ENCODE results near the gene AXIN1. TPM values are rescaled to one million over a fixed set of nuclear protein-coding genes. Genes with fewer than 3 reads are reported as not detected.

The AXIN1 gene
- total and polyA plus RNA-seq, 8 donors, result 11.7 to 69.2 (median 17.4) TPM

DNA sequence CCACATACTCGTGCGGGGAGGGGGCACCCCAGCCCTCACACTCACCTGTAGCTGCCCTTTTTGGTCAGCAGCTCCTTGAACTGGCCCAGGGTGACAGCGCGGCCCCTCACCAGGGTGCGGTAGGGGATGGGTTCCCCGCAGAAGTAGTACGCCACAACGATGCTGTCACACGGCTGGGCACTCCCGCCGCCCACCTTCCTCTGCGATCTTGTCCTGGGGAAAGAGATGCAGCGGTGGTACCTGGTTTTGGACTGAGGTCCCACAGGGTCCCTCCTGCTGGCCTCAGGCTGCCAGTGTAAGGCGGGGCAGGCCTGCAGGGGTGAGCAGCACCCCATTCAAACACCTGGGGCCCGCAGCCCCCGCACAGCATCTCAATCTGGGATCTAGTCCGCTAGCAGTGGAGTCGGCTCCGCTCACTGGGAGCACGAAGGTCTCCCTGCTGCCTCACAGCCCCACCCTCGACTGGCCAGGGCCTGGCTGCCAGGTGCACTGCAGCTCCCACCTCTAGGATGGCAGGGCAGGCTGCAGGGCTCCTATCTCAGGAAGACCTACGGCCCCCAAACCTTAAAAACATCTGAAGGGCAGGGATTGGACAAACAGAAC, 63.0 kb downstream of the AXIN1 start:
- TF ChIP-seq EP300 (IDR thresholded peaks at IDR 0.05) (no peak), POLR2AphosphoS5 (IDR thresholded peaks at IDR 0.05) (no peak), POLR2A (IDR thresholded peaks at IDR 0.05) (no peak)
- TF ChIP-seq, protein P1, sequence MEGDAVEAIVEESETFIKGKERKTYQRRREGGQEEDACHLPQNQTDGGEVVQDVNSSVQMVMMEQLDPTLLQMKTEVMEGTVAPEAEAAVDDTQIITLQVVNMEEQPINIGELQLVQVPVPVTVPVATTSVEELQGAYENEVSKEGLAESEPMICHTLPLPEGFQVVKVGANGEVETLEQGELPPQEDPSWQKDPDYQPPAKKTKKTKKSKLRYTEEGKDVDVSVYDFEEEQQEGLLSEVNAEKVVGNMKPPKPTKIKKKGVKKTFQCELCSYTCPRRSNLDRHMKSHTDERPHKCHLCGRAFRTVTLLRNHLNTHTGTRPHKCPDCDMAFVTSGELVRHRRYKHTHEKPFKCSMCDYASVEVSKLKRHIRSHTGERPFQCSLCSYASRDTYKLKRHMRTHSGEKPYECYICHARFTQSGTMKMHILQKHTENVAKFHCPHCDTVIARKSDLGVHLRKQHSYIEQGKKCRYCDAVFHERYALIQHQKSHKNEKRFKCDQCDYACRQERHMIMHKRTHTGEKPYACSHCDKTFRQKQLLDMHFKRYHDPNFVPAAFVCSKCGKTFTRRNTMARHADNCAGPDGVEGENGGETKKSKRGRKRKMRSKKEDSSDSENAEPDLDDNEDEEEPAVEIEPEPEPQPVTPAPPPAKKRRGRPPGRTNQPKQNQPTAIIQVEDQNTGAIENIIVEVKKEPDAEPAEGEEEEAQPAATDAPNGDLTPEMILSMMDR (IDR thresholded peaks at IDR 0.05), result no peak
- DNase-seq, result no peak
- Histone ChIP-seq H3K4me3 (no peak overlapping the region), H3K9me3 (no peaks in the 10 kb centered on the region), H3K27ac (no peak overlapping the region), H3K36me3 (peaks cover 35 to 89% (median 76%) of the 10 kb centered on the region in 4 donors), H3K27me3 (no peaks in the 10 kb centered on the region), H3K4me1 (peaks cover 0 to 16% (median 7%) of the 10 kb centered on the region in 4 donors)
- 77 to 88% (median 82%) methylated on average over 11 to 22 of the region's 22 CpGs for WGBS, 5 donors
- intact Hi-C loops (cut with DNase I; ENCODE audit: low total_unique reads), result no loop called here

DNA sequence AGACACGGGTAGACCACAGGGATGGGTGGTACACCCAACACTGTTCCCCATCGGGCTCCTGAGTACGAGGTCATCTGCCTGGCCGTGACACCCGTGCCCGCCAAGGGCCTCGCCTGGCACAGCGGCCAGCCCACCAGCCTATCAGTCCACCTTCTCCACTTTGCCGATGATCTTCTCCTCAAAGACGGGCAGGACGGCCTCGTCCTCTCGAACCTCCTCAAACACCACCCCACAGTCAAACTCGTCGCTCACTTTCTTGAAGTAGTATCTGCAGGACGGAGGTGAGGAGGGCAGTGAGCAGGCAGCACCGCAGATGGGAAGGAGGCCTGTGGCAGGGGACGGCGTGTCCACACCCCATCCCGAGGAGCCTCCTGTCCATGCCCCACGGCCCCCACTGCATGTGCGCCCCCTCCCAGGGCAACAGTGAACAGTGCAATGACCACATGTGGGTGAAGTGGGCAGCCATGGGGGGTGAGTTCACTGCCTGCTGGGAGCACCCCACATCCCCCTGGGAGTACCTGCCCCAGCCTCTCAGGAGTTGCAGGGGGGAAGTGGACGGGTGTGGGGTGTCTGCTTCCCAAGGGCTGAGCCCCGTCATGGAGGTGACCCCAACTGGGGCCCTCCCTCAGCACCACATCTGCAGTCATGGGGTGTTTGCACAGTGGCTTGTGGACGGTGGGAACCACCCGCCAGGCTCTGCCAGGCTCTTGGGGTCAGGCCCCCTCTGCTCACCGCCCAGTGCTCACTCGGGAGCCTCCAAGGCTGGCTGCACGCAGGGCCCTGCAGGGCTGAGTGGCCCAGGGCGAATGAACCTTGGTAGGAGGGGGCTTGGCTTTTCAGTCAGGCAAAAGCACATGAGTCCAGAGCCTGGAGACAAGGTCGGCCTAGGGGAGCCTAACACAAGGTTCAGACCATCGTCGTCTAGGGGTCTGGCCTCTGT, 64.3 kb downstream of the AXIN1 start:
- Histone ChIP-seq H3K4me3 (no peak overlapping the region), H3K27me3 (no peaks in the 10 kb centered on the region), H3K9me3 (no peaks in the 10 kb centered on the region), H3K4me1 (peaks cover 0 to 26% (median 10%) of the 10 kb centered on the region in 4 donors), H3K27ac (no peak overlapping the region), H3K36me3 (peaks cover 33 to 79% (median 68%) of the 10 kb centered on the region in 4 donors)
- intact Hi-C loops (cut with DNase I; ENCODE audit: low total_unique reads), result no loop called here
- TF ChIP-seq POLR2A (IDR thresholded peaks at IDR 0.05), result no peak
- no peak for TF ChIP-seq POLR2AphosphoS5 (IDR thresholded peaks at IDR 0.05)
- TF ChIP-seq, protein P1 (IDR thresholded peaks at IDR 0.05), result no peak
- no peak for TF ChIP-seq EP300 (IDR thresholded peaks at IDR 0.05)
- WGBS, 5 donors, result 83 to 93% (median 86%) methylated on average over 29 to 33 of the region's 33 CpGs
- DNase-seq, result no peak

DNA sequence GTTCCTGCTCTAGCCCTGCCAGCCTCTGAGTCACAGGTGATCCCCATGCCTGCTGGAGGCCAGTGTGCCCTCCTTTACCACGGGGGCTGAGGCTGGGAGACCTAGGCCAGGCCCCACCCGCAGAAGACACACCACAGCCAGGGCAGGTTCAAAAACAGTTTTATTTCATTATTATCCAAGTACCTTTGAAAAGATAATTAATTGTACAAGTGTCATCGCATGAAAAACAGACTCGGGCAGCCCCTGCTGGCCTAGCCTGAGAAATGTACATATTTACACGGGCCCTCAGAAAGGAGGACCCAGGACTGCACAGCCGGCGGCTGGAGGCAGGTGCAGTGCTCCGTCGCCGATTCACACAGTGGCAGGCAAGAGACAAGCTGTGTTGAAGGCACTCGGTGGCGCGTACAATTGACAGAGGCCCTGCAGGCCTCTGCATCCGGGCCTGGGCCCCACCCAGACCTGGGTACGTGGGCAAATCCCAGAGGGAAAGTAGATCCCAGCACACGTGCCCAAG, 65.2 kb downstream of the AXIN1 start:
- H3K9me3 ChIP-seq, result no peaks in the 10 kb centered on the region
- DNase-seq, result peak; percentile 60 to 62
- H3K27me3 ChIP-seq, result peaks cover 0 to 8% (median under 1%) of the 10 kb centered on the region in 3 donors
- H3K4me1 ChIP-seq, result peaks cover 0 to 35% (median 10%) of the 10 kb centered on the region in 4 donors
- TF ChIP-seq, protein P1 (IDR thresholded peaks at IDR 0.05), result peak in 4 of 7 experiments; percentile 21 to 40 (median 29)
- no peak for TF ChIP-seq EP300 (IDR thresholded peaks at IDR 0.05)
- peak overlapping the region in 3 of 5 donors; percentile 3 to 38 (median 15) for H3K27ac ChIP-seq
- no peak overlapping the region for H3K4me3 ChIP-seq
- intact Hi-C loops (cut with DNase I; ENCODE audit: low total_unique reads), result no loop called here
- WGBS, 5 donors, result 32 to 64% (median 46%) methylated on average over 14 to 16 of the region's 16 CpGs
- H3K36me3 ChIP-seq, result peaks cover 30 to 70% (median 59%) of the 10 kb centered on the region in 4 donors
